Pancreas (tissue), 8 donors: ENCODE measurements around the gene CLEC5A. TPM values are rescaled to one million over a fixed set of nuclear protein-coding genes. Genes with fewer than 3 reads are reported as not detected.

Experiments
- polyA plus RNA-seq, 2 donors: library from polyadenylated mRNA; stranded (reverse); fragments of 200-250 nt; gene quantifications; one replicate each; pipeline ENCODE4 v1.2.3, GENCODE V29; 2013
- total RNA-seq, 6 donors: library from RNA; stranded (reverse); fragmentation: NEBNext Ultra II Directional in 4 of 6; extraction: Animal tissue kit (Norgen Biotek cat#: 25700) in 4 of 6; gene quantifications; one replicate each; pipeline versions ENCODE4 v1.2.1 to v1.2.4, GENCODE V29; 2021 to 2023
- donor health status: healthy with polysubstance abuse.
- donor health status: DM: no; HTN: no; CAD: no; lungs with moderate emphysema.
- donor health status: DM: no; HTN: no; CAD: no.
- donor health status: Bipolar disorder and iron deficiency.
- donor health status: DM: yes; HTN: yes; CAD: no.
- donor health status: DM: no; HTN: no; CAD: no.
- donor health status: DM: no; HTN: no; CAD: no.
- donor health status: DM: yes; HTN: yes; CAD: no.

The CLEC5A gene
- total and polyA plus RNA-seq, 8 donors: 0.14 to 5.3 (median 0.87) TPM

Other genes starting within 250 kb of the CLEC5A start
- 10 to 100 TPM; 15.0 to 24.3 (median 18.4) TPM for gene DENND11, start 244.8 kb downstream of the CLEC5A start, total RNA-seq
- 10 to 100 TPM in 1 of 2 donors, 1 to 10 TPM in 1; 5.1 to 10.9 TPM for gene DENND11, start 244.8 kb downstream of the CLEC5A start, polyA plus RNA-seq
- gene WEE2, start 238.6 kb downstream of the CLEC5A start, total RNA-seq: under 1 TPM in 2 of 6 donors, not detected in 4; 0.12 to 0.19 TPM
- under 1 TPM in 1 of 2 donors, not detected in 1; 0.02 TPM for gene WEE2, start 238.6 kb downstream of the CLEC5A start, polyA plus RNA-seq
- 10 to 100 TPM; 28.5 to 52.3 (median 39.7) TPM for gene SSBP1, start 208.6 kb downstream of the CLEC5A start, total RNA-seq
- gene SSBP1, start 208.6 kb downstream of the CLEC5A start, polyA plus RNA-seq: 10 to 100 TPM; 67.7 to 88.8 TPM
- gene TAS2R3, start 182.9 kb downstream of the CLEC5A start, total RNA-seq: 1 to 10 TPM in 4 of 6 donors, under 1 TPM in 2; 0.41 to 1.3 (median 1.2) TPM
- gene TAS2R3, start 182.9 kb downstream of the CLEC5A start, polyA plus RNA-seq: under 1 TPM; 0.16 to 0.42 TPM
- gene TAS2R4, start 170.3 kb downstream of the CLEC5A start, total RNA-seq: under 1 TPM; 0.32 to 0.94 (median 0.75) TPM
- under 1 TPM; 0.31 to 0.76 TPM for gene TAS2R4, start 170.3 kb downstream of the CLEC5A start, polyA plus RNA-seq
- gene TAS2R5, start 156.8 kb downstream of the CLEC5A start, total RNA-seq: under 1 TPM; 0.22 to 0.74 (median 0.48) TPM
- under 1 TPM; 0.65 to 0.87 TPM for gene TAS2R5, start 156.8 kb downstream of the CLEC5A start, polyA plus RNA-seq
- gene PRSS37, start 105.5 kb downstream of the CLEC5A start, total RNA-seq: not detected
- not detected for gene PRSS37, start 105.5 kb downstream of the CLEC5A start, polyA plus RNA-seq
- gene OR9A4, start 30.6 kb downstream of the CLEC5A start, total RNA-seq: not detected
- gene OR9A4, start 30.6 kb downstream of the CLEC5A start, polyA plus RNA-seq: not detected
- not detected for gene TAS2R38, start 26.8 kb upstream of the CLEC5A start, total RNA-seq
- not detected for gene TAS2R38, start 26.8 kb upstream of the CLEC5A start, polyA plus RNA-seq
- gene MGAM, start 48.9 kb upstream of the CLEC5A start, total RNA-seq: 1 to 10 TPM in 1 of 6 donors, under 1 TPM in 5; 0.14 to 1.2 (median 0.47) TPM
- gene MGAM, start 48.9 kb upstream of the CLEC5A start, polyA plus RNA-seq: under 1 TPM; 0.04 to 0.12 TPM
- 10 to 100 TPM in 2 of 6 donors, 1 to 10 TPM in 4; 8.9 to 28.3 (median 9.7) TPM for gene MGAM2, start 164.7 kb upstream of the CLEC5A start, total RNA-seq
- gene MGAM2, start 164.7 kb upstream of the CLEC5A start, polyA plus RNA-seq: 1 to 10 TPM; 1.3 to 4.1 TPM